DOHH2 (cell line): ENCODE results near the gene RNU2-1.

Source experiments
- CTCF ChIP-seq: fragments of 200-600 bp; sonication (generic); IDR thresholded peaks from one replicate; pipeline ENCODE4 v1.5.1; 2014; ENCODE audit warnings: antibody characterized with exemption, mild to moderate bottlenecking, low read depth, low read length; ENCODE audit not compliant: poor library complexity, severe bottlenecking
- EZH2phosphoT487 ChIP-seq: fragments of 200-600 bp; sonication (generic); IDR thresholded peaks from 2 replicates; pipeline ENCODE4 v1.6.1; 2017; ENCODE audit warnings: borderline replicate concordance, mild to moderate bottlenecking, antibody characterized with exemption, low read length, moderate library complexity, mixed read lengths

- no peak for TF ChIP-seq CTCF
- TF ChIP-seq EZH2phosphoT487 = no peak
These were observed 40.5 kb downstream of the RNU2-1 start for GRCh38 chr17:43193251-43193650.
